LNCaP clone FGC (cell line): ENCODE data around the gene LITAFD.

Source experiments
- DNase-seq: peaks from one replicate; pipeline ENCODE4 v3.0.0-alpha.2; 2011; ENCODE audit warnings: low read depth
- H3K4me3 ChIP-seq: 2 replicates; pipeline ENCODE4 v1.5.1; 2011; ENCODE audit warnings: mild to moderate bottlenecking, low read depth, low read length, control low read depth
- CTCF ChIP-seq: IDR thresholded peaks from 2 replicates; pipeline ENCODE4 v1.5.1; 2012; ENCODE audit warnings: mild to moderate bottlenecking; ENCODE audit not compliant: control insufficient read depth, insufficient read depth; ENCODE audit errors: extremely low read depth

LITAFD gene

GRCh38 chr16:8901320-8901861 lies 19.2 kb downstream of the LITAFD start:
- TF ChIP-seq CTCF: no peak
- DNase-seq: no peak
- H3K4me3 ChIP-seq: no peak overlapping the region

GRCh38 chr16:8903004-8903403 lies 20.9 kb downstream of the LITAFD start:
- no peak for DNase-seq
- no peak for TF ChIP-seq CTCF
- no peak overlapping the region for H3K4me3 ChIP-seq

GRCh38 chr16:8904018-8904430 lies 21.9 kb downstream of the LITAFD start:
- H3K4me3 ChIP-seq: no peak overlapping the region
- no peak for DNase-seq
- TF ChIP-seq CTCF: no peak

GRCh38 chr16:8905168-8905762 lies 23.1 kb downstream of the LITAFD start:
- H3K4me3 ChIP-seq: no peak overlapping the region
- DNase-seq: no peak
- peak; percentile 68 for TF ChIP-seq CTCF

- TF ChIP-seq CTCF: no peak
- no peak overlapping the region for H3K4me3 ChIP-seq
- no peak for DNase-seq
Measured at GRCh38 chr16:8905795-8906591, 23.8 kb downstream of the LITAFD start.

GRCh38 chr16:8907096-8907495 lies 24.9 kb downstream of the LITAFD start:
- no peak for DNase-seq
- no peak overlapping the region for H3K4me3 ChIP-seq
- no peak for TF ChIP-seq CTCF
